Activated CD4-positive, alpha-beta T cell treated with anti-CD3 and anti-CD28 coated beads, Interleukin-2, amount 50 U/mL, for 16 hours (primary cell): ENCODE results near the gene HEATR1.
"Not testable (repeated sequence)": the region's sequence is repeated elsewhere in the genome, so short reads cannot be mapped to it uniquely, and the experiment has no call there.

Experiments
- DNase-seq: peaks from one replicate; pipeline ENCODE4 v3.0.0-alpha.2; 2020

Gene HEATR1, protein sequence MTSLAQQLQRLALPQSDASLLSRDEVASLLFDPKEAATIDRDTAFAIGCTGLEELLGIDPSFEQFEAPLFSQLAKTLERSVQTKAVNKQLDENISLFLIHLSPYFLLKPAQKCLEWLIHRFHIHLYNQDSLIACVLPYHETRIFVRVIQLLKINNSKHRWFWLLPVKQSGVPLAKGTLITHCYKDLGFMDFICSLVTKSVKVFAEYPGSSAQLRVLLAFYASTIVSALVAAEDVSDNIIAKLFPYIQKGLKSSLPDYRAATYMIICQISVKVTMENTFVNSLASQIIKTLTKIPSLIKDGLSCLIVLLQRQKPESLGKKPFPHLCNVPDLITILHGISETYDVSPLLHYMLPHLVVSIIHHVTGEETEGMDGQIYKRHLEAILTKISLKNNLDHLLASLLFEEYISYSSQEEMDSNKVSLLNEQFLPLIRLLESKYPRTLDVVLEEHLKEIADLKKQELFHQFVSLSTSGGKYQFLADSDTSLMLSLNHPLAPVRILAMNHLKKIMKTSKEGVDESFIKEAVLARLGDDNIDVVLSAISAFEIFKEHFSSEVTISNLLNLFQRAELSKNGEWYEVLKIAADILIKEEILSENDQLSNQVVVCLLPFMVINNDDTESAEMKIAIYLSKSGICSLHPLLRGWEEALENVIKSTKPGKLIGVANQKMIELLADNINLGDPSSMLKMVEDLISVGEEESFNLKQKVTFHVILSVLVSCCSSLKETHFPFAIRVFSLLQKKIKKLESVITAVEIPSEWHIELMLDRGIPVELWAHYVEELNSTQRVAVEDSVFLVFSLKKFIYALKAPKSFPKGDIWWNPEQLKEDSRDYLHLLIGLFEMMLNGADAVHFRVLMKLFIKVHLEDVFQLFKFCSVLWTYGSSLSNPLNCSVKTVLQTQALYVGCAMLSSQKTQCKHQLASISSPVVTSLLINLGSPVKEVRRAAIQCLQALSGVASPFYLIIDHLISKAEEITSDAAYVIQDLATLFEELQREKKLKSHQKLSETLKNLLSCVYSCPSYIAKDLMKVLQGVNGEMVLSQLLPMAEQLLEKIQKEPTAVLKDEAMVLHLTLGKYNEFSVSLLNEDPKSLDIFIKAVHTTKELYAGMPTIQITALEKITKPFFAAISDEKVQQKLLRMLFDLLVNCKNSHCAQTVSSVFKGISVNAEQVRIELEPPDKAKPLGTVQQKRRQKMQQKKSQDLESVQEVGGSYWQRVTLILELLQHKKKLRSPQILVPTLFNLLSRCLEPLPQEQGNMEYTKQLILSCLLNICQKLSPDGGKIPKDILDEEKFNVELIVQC (N-terminal part only)

DNA sequence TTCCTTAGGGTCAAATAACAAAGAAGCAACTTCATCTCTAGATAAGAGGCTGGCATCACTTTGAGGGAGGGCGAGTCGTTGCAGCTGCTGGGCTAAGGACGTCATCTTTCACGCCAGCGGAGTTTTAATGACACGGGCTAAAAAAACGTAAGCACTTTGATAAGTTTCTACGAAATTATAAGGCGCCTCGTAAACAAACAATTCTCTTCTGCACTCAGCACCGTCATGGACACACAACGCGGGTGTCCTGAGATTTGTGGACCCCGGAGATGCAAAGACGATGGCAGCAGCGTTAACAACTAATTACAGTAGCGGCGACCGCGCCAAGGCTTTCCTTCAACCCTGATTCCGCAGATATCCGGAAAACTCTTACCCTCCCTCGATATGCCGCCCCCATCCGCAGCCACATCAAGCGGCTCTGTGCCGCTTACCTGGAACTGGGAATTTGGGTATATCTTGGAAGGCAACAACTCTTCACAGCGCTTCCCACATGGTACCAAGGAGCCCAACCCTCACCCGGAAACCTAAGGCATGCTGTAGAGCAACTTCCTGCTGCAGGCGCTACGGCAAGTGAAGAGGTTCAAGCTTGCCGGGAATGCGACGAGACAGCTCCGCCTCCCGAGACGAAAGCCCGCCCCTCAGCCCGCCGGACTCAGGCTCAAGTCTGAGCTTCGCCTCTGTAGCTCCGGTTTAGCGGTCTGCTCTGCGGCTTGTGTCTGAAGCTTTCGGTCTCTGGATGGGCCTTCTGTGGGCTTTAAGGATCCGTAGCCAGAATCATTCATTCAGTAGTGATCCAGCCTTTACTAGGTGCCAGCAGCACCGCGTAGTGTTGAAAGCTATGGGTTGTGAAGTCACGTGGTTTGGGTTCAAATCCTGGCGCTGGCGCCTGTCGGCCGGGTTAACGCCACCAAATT lies at the start of gene HEATR1:
Gene HEATR1, minus strand, starts transcription at position 526 of the 914 bp plus-strand sequence. Its CDS starts 421 bp downstream, at position 105.
- peak; percentile 94 for DNase-seq

DNA sequence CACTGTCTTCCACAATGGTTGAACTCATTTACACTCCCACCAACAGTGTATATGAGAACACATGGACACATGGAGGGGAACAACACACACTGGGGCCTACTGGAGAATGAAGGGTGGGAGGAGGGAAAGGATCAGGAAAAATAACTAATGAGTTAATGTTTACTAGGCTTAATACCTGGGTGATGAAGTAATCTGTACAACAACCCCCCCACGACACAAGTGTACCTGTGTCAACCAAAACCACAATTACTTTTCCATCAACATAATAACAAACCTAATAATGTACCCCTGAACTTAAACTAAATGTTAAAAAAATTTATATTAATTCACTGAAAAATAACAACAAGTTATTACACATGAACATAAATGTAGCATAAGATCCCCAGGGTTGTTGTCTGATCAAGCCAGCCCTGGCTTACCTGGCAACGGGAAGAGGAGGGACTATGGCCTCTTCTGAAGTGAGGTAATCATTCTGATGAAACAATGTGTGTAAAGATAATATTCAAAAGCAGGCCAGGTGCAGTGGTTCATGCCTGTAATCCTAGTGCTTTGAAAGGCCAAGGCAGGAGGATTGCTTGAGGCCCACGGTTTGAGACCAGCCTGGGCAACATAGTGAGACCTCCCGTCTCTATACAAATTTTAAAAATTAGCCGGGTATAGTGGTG lies 40.8 kb upstream of the HEATR1 start:
- DNase-seq = no peak

DNA sequence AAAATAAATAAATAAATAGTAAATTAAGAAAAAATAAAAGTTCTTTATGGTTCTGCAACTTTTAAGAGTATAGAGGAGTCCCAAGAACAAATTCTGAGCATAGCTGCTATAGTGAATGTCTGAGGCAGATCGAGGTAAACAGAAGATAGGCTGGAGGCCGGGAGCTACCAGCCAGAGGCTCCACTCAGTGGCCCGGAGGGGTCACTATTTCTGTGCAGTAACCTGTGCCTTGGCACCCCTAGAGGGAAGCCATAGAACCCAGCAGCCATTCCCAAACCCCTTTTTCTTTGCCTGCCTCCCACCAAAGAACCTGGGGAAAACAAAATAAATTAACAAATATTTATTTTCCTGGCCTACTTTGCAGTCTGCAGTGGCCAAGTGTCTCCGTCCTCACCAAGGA lies 38.4 kb upstream of the HEATR1 start:
- no peak for DNase-seq

DNA sequence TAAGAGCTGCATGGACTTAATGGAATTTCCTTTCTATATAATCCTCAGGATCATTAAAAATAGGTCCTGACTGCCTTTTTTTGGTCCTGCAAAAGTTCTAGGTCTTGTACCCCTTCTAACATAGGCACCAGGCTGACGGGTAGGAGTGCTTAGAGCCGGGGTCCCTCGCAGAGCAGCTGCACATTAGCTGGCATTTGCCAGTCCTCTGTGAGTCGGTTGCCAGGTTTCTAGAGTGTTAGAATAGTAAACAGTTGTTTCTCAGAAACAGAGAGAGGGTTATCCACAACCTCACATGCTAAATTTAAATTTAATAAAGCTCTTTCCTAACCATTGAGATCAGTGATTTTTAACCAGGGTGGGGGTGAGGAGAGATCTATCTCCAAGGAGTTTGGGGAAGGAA lies 35.4 kb upstream of the HEATR1 start:
- no peak for DNase-seq

DNA sequence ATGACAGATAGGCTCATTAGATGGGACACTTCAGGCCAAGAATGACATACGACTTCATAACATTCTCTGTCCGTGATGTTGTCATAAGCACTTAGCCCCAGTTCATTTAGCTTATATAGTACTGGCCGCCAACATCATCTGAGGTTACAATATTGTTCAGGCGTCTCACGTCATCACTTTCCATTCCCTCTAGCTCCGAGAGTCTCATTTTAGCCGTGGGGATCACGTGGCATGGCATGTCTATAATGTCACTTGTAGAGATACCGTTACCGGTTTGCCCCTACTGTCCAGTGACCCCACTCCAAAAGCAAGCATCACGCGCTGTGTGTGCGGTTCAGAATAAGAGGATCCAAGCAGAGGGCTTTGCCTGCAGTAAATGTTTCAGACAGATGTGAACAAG lies 34.6 kb upstream of the HEATR1 start:
- DNase-seq = no peak

DNA sequence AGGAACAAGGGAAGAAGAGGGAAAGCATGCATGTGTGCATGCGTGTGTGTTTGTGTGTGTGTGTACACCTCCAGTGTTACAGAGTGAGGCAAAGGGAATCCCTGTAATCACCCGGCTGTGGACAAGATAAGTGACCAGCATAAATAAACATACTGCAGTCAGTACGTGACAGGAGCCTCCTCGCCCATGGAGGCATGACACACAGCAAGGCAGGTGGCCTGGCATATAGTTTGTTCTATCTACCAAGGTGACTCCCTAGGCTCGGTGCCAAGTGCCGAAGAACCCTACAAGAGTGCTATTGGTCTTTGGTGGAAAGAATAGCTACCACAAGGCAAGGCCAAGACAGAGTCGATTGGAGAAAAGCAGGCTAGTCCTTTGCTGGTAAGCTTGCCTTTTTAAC lies 31.7 kb upstream of the HEATR1 start:
- no peak for DNase-seq

DNA sequence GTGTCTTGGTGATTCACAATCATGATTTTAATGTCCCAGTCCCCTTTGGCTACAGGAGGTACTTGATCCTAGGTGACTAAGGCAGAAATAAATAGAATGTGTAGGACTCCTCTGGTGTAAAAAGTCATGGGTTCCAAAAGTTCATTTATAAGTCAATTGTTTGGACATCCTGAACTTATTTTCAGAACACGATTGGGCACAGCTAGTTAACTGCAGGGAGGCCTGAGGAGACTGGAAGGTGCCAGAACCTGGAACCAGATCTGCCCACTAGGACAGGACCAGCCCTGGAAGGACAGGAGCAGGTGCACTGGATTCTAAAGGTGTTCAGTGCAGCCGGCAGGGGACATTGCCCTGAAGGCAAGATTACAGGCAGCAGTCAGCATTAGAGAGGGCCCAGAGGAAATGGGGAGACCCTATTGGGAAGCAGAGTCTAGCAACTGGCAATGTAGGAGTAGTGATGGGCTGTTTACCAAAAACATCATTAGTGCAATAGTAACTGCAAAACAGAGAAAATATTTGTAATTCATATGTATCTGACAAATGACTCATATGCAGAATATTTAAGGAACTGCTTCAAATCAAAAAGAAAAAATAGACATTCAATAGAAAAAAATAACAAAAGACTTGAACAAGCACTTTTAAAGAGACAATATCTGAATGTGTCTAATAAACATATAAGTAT lies 23.6 kb upstream of the HEATR1 start:
- DNase-seq = no peak

DNA sequence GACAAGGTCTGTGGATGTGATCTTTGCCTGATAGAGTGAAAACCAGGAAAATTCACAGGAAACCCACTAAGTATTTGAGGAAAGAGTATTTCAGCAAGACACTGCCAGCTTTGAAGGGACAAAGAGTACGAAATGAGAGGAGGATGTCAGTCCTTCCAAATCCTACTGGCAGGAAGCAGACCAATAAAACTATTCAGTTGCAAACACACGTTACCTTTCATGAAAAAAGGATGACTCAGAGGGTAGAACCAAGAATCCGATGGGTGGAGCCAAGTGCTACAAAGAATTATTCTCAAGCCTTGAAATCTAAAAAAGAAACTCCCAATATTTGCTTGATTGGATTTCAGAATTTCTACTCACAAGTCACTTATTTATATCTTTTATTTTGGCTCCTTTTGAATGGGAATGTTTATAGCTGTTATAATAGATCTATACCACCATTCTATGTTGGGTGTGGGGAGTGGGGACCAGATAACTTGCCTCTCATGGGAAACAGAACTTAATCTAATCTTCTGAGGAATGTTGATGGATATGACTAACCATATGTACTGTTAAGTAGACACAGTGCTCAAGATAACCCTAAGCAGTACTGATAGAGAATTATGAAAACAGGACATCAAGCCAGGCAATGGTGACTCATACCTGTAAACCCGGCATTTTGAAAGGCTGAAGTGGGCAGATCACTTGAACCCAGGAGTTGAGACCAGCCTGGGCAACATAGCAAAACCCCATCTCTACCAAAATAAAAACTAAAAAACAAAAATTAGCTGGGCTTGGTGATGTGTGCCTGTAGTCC lies 19.3 kb upstream of the HEATR1 start:
- no peak for DNase-seq

DNA sequence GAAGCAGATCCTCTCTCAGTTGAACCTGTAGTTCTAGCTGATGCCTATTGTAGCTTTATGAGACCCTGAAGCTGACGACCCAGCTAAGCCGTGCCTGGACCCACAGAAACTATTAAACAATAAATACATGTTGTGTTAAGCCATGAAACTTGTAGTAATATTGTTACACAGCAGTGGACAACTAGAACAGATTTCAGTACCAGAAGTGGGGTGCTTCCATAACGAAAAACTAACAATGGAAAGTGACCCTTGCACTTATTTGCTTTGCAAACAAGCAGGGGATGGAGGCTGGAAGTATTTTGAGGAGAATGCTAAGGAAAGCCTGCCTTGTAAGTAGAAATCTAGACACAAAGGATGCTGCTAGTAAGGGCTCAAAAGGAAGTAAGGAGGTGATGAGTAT lies 18.1 kb upstream of the HEATR1 start:
- no peak for DNase-seq

DNA sequence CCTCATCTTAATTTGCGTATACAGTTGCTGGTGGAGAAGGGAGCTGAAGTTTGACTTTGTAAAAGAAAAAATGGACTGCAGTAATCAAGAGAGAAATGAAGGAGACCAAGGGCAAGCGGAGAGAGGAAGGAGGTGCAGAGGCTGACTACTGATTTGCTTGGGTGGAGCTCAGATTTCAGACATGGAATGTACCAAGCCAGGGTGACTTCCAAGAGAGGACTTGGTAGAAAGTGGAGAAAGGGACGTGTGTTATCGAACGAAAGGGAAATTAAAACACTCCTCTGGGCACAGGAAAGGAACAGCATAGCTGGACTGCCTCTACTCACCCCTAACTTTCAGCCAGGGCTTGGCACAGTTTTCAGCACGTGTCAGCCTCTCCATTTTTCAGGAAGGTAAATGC lies 15.1 kb upstream of the HEATR1 start:
- no peak for DNase-seq

DNA sequence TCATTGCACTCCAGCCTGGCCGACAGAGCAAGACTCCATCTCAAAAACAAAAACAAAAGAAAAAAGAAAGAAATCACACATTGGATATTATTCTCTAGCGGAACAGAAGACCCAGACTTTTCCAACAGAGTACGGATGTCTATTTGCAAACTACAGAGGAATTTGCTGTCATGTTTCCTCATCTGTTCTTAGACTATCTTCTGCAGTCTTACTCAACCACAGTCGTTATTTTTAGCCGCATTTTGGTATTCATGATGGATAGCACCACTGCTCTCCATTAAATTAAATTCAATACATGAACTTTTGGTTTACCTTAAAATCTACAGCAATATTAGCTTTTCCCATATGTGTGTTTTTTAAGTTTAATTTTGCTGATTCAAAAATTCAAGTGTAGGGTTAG lies 14.2 kb upstream of the HEATR1 start:
- no peak for DNase-seq

DNA sequence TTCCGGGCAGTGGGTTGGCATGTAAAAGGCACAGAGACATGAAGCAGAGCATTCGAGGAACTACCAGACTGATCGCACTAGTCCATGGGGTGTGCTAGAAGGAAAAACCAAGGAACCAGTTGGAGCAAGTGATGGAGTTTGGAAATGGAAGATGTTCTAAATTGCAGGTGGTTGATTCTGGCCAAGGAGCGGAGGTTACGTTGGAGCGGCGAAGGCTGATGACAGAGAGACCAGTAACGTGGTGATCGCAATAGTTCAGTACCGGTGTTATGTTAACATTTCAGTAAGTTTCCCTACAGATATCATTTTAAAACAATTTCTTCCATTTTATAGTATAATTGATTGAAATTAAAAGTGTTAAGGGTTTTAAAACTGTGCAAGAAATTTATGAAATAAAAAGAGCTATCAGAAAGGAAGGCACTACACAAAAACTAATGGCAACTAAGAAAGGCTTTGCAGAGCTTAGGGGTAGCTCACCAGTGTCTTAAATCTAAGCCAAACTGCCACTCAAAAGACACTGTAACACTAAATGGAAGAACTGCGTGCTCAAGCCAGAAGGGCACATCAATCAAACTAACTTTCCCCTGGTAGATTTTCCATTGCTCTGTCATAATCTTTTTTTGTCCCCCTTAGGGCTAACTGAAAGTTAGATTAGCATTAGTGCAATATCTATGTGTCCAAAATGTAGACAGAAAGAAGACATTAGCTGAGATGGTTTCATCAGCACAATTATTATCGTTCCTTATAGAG lies 11.3 kb upstream of the HEATR1 start:
- no peak for DNase-seq

DNA sequence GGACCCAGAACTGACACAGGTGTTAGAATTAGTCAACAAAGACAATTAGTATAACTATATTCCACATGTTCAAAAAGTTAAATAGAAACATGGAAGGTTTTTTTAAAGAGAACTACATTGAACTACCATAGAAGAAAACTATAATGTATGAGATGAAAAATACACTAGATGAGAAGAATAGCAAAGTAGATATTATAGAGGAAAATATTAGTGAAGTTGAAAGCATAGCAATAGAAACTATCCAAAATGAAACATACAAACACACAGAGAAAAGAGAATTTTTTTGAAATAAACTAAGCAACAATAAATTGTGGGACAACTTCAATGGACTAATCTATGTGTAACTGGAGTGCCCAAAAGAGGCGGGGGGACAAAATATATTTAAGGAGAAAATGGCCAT lies 8.0 kb upstream of the HEATR1 start:
- no peak for DNase-seq

DNA sequence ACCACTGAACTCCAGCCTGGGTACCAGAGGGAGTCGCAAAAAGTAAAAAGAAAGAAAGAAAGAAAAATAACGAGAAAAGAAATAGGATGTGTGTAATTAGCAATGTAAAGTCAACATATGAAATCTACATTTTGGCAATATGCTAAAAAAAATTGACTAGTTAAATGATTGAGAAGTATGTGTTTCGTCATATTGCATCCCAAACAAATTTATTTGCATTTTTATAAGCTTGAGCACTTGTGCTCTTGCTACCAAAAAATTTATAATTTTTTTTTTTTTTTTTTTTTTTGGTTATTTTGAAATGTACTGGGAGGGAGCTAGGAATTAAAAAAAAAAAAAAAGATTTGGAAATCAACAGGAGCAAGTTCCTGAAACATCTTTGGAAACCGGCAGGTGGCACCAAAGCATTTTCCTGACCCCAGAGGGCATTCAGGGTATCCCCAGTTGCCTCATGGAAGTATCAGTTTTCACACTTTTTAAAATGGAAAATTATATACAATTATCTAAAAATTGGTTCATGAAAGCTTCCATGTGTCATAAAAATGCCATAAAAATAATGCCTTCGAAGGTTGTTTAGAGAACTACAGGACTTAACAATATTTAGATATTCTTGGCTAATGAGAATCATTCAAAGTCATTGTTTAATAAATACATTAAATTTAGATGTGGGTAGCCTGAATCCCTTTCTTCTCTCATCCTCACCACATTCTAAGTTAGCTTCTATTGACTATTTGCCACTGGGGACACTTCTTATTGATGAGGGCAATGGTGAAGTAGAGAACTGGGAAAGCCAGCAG lies 4.8 kb upstream of the HEATR1 start:
- peak; percentile 14 for DNase-seq

DNA sequence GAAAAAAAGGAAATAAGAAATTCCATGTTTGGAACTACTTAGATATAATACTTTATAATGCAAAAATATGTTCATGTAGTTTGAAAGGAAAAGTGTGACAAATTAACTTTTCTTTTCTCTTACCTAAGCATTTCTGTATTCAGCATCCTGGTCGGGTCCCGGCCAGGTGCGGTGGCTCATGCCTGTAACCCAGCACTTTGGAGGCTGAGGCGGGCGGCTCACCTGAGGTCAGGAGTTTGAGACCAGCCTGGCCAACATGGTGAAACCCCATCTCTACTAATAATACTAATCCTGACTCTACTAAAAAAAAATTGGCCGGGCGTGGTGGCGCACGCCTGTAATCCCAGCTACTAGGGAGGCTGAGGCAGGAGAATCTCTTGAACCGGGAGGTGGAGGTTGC lies 3.3 kb upstream of the HEATR1 start:
- not testable (repeated sequence) for DNase-seq

DNA sequence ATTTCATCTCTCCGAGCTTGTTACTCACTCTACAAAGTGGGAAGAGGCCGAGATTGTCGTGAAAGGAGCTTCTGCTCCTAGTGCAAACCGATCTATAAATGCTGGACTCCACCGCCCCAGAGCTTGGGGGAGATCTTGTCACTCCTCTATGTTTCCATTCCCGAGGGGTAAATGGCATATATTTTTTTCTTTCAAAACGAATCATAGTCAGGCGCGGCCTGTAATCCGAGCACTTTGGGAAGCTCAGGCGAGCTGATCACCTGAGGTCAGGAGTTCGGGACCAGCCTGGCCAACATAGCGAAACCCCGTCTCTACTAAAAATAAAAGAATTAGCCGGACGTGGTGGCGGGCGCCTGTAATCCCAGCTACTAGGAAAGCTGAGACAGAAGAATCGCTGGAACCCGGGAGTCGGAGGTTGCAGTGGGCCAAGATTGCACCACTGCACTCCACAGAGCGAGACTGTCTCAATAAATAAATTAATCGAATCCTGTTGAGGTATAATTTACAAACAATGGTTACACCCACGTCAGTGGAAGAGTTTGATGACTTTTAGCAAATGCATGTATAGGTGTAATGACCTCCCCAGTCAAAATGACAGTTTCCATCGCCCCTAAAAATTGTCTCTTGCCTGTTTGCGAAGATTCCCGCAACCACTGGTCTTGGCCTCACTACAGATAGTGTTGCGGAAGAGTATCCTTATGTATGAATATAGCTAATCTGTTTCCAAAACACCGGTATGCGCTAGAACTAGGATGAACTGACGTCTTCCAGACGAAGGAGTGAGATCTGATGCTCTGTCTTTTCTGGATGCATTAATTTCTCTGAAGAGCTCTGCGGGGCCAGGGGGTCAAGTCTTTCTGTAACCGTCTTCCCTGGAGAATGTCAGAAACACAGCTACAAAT lies 840 bp upstream of the HEATR1 start:
- DNase-seq = no peak

DNA sequence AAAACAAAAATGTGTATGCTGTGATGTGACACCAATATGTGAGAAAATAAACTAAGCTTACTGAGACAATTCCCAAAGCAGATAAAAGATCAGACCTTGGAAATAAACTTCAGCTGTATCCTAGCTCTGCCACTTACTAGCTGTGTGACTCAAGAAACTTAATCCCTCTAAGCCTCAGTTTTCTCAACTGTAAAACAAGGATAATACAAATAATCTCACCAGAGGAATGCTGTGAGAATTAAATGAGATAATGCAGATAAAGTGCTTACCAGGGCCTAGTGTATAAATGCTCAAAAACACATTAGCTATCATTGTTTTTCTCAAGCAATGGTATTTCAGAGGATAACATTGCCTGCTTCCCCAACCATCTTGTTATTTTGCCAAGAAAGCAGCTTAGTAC lies 2.1 kb downstream of the HEATR1 start:
- no peak for DNase-seq
